ENCODE results near the gene GNAQ. TPM values are rescaled to one million over a fixed set of nuclear protein-coding genes. Genes with fewer than 3 reads are reported as not detected.
A peak's percentile ranks its signal among the peaks of the same experiment; 100 is the strongest.

The GNAQ gene
- total RNA-seq, 2 donors from 2014 or later: 15.8 to 22.1 TPM

GRCh38 chr9:77980622-77981021 is 51.0 kb downstream of the GNAQ start:
- Histone ChIP-seq H3K27me3 (no peaks in the 10 kb centered on the region), H3K4me3 (no peak overlapping the region), H3K9me3 (no peaks in the 10 kb centered on the region), H3K27ac (peak overlapping the region; percentile 14 to 57 (median 24)), H3K36me3 (replicated peaks in 1 of 2; ENCODE audit: insufficient read depth in 1 of 2, low read depth in 2 of 2) (no peaks in the 10 kb centered on the region), H3K4me1 (peaks cover 33% of the 10 kb centered on the region)
- no peak for ATAC-seq
- DNase-seq: no peak
- TF ChIP-seq POLR2A (IDR thresholded peaks at IDR 0.05): no peak
- TF ChIP-seq, protein P1, sequence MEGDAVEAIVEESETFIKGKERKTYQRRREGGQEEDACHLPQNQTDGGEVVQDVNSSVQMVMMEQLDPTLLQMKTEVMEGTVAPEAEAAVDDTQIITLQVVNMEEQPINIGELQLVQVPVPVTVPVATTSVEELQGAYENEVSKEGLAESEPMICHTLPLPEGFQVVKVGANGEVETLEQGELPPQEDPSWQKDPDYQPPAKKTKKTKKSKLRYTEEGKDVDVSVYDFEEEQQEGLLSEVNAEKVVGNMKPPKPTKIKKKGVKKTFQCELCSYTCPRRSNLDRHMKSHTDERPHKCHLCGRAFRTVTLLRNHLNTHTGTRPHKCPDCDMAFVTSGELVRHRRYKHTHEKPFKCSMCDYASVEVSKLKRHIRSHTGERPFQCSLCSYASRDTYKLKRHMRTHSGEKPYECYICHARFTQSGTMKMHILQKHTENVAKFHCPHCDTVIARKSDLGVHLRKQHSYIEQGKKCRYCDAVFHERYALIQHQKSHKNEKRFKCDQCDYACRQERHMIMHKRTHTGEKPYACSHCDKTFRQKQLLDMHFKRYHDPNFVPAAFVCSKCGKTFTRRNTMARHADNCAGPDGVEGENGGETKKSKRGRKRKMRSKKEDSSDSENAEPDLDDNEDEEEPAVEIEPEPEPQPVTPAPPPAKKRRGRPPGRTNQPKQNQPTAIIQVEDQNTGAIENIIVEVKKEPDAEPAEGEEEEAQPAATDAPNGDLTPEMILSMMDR (IDR thresholded peaks at IDR 0.05): no peak
- intact Hi-C loops (cut with DNase I): no loop called here

DNA sequence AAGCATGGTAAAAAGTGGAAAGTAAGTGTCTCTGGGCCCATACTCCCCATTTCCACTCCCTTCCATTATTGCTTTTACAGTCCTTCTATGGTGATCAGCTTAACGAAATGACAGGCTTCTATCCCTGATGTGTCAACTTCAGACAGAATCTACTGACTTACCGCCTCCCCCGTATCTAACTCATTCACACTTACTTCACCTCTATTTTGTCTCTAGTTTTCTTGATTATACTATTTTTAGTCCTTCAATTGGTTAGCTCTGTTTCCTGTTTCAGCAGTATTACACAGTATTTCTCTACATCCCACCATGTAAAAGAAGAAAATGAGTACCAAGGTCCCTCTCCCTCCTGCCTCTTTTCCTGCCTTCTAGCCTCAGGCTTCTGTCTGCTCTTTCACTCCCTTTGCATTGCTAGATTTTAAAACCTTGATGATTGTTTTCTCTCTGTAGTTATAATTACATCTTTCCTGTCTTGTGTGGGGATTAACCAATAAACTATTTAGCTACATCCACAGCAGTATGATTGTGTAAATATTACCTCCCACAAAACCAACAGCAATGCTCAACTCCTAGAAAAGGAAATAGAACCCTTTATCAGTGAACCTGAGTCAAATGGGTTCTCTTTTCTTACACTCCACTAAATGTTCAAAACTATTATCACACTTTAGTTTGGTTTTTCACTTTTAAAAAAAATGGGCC is 53.4 kb downstream of the GNAQ start:
- Histone ChIP-seq H3K27me3 (no peaks in the 10 kb centered on the region), H3K4me1 (peaks cover 37% of the 10 kb centered on the region), H3K9me3 (no peaks in the 10 kb centered on the region), H3K36me3 (replicated peaks in 1 of 2; ENCODE audit: insufficient read depth in 1 of 2, low read depth in 2 of 2) (no peaks in the 10 kb centered on the region), H3K4me3 (no peak overlapping the region), H3K27ac (no peak overlapping the region)
- DNase-seq (no peak), ATAC-seq (no peak)
- 69 to 83% methylated on average over 3 of the region's 3 CpGs for WGBS, 2 donors
- intact Hi-C loops (cut with DNase I): loop anchor here (10.0 kb wide), 1 partner anchor 57 kb away; the partner anchor contains the start of gene GNAQ
- TF ChIP-seq POLR2A (IDR thresholded peaks at IDR 0.05): no peak
- TF ChIP-seq, protein P1 (IDR thresholded peaks at IDR 0.05): no peak

DNA sequence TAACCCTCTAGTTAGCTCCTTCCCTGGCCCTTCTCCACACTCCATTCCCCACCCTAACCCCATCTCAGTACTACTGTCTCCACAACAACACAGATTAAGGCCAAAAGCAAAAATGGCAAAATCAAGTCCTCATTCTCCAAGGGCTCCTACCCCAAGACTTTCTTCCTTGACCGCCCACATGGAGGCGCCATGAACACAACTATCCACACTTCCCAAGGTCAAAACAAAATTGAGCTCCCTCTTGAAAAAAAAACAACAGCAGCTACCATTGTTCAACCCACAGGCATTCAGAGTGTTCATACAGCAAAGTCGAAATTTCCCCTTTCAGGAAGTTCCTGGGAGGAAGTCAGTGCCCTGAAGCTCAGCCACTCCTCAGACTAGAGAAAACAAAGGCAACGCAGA is 54.4 kb downstream of the GNAQ start:
- Histone ChIP-seq H3K4me3 (no peak overlapping the region), H3K27me3 (no peaks in the 10 kb centered on the region), H3K9me3 (no peaks in the 10 kb centered on the region), H3K4me1 (peaks cover 36% of the 10 kb centered on the region), H3K27ac (peak overlapping the region in 2 of 4 donors; percentile 16 to 19), H3K36me3 (replicated peaks in 1 of 2; ENCODE audit: insufficient read depth in 1 of 2, low read depth in 2 of 2) (no peaks in the 10 kb centered on the region)
- DNase-seq (peak; percentile 64 to 77 (median 74)), ATAC-seq (peak; percentile 59)
- TF ChIP-seq, protein P1 (IDR thresholded peaks at IDR 0.05): peak; percentile 21 to 82 (median 64)
- no peak for TF ChIP-seq POLR2A (IDR thresholded peaks at IDR 0.05)
- WGBS, 2 donors: 32 to 36% methylated on average over 4 of the region's 4 CpGs
- intact Hi-C loops (cut with DNase I): loop anchor here (10.0 kb wide), 1 partner anchor 58 kb away; the partner anchor contains the start of gene GNAQ

DNA sequence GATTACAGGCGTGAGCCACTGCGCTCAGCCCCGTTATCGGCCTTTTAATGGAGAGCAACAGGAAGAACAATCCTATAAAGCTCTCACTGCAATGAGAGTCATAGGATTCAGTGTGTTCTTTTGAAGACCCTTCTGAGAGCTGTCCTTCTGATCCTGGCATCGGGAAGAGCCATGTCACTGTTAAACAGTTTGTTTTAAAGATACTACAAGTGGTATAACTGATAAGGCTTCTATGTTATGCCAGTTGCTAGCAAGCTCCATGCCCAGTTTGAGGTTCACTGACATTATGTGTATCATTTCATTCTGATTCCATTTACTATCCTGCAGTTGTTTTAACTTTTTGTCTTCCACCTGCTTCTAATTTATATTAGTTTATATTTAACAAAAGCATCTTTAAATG is 55.8 kb downstream of the GNAQ start:
- intact Hi-C loops (cut with DNase I): loop anchor here (10.0 kb wide), 1 partner anchor 59 kb away; the partner anchor contains the start of gene GNAQ
- DNase-seq (no peak), ATAC-seq (no peak)
- H3K27ac ChIP-seq: no peak overlapping the region
- no peaks in the 10 kb centered on the region for H3K9me3 ChIP-seq
- H3K36me3 ChIP-seq (replicated peaks in 1 of 2; ENCODE audit: insufficient read depth in 1 of 2, low read depth in 2 of 2): no peaks in the 10 kb centered on the region
- H3K4me3 ChIP-seq: no peak overlapping the region
- H3K27me3 ChIP-seq: no peaks in the 10 kb centered on the region
- peaks cover 22% of the 10 kb centered on the region for H3K4me1 ChIP-seq
- 86 to 91% methylated on average over 5 of the region's 5 CpGs for WGBS, 2 donors
- TF ChIP-seq, protein P1 (IDR thresholded peaks at IDR 0.05): no peak
- TF ChIP-seq POLR2A (IDR thresholded peaks at IDR 0.05): no peak

GRCh38 chr9:77975036-77975435 is 56.6 kb downstream of the GNAQ start:
- 56 to 58% methylated on average over 2 of the region's 2 CpGs for WGBS, 2 donors
- H3K27me3 ChIP-seq: no peaks in the 10 kb centered on the region
- intact Hi-C loops (cut with DNase I): loop anchor here (10.0 kb wide), 1 partner anchor 60 kb away; the partner anchor contains the start of gene GNAQ
- no peak overlapping the region for H3K4me3 ChIP-seq
- no peak overlapping the region for H3K27ac ChIP-seq
- no peak for TF ChIP-seq POLR2A (IDR thresholded peaks at IDR 0.05)
- TF ChIP-seq, protein P1 (IDR thresholded peaks at IDR 0.05): no peak
- H3K36me3 ChIP-seq (replicated peaks in 1 of 2; ENCODE audit: insufficient read depth in 1 of 2, low read depth in 2 of 2): no peaks in the 10 kb centered on the region
- H3K4me1 ChIP-seq: peaks cover 18% of the 10 kb centered on the region
- no peak for DNase-seq
- peak; percentile 38 for ATAC-seq
- H3K9me3 ChIP-seq: no peaks in the 10 kb centered on the region

Data from body of pancreas (tissue), 4 donors.